K562 (cell line): ENCODE measurements around the gene HOTAIR. TPM values are rescaled to one million over a fixed set of nuclear protein-coding genes. Genes with fewer than 3 reads are reported as not detected.
A peak's percentile ranks its signal among the peaks of the same experiment; 100 is the strongest.

Experiments
- ATAC-seq: fragments of 200-7000 bp; cut with Tn5 transposase; 3 replicates; pipeline ENCODE4 v1.9.1; 2020; ENCODE audit warnings: moderate library complexity
- BruUV-seq: library from RNA; stranded (reverse); fragments of 400-500 nt; replicated peaks from 2 replicates; lab custom pipeline; 2021; lab: Mats Ljungman, UMichigan
- CTCF ChIA-PET: fragments of 300-600 bp; formaldehyde crosslinking; extraction: SDS; loops from one replicate; lab custom pipeline; 2021; ENCODE audit warnings: low intra/inter-chr PET ratio; lab: Yijun Ruan, JAX
- POLR2A ChIA-PET: fragments of 300-600, 350-650 bp; sonication (Branson Sonifier 250); formaldehyde crosslinking; extraction: SDS; loops from one replicate; lab custom pipeline; 2021; ENCODE audit warnings: antibody characterized with exemption, inconsistent platforms; lab: Yijun Ruan, JAX
- DNase-seq, 4 experiments: peaks; one replicate each; pipeline versions ENCODE4 v3.0.0 to v3.0.0-alpha.2; 2011 to 2018; ENCODE audit warnings: low spot score in 3 of 4, mixed read lengths in 3 of 4; ENCODE audit errors: extremely low read depth in 1 of 4
- FAIRE-seq: peaks from 2 replicates; lab custom pipeline; 2011; peaks lifted over from hg19 to GRCh38; lab: Jason Lieb, UNC
- H2AFZ ChIP-seq: 2 replicates; pipeline ENCODE4 v1.6.0; 2011; ENCODE audit warnings: low read depth, low read length, control low read depth, inconsistent platforms
- H3K27ac ChIP-seq: fragments of 200-600 bp; 3 replicates; pipeline ENCODE4 v1.8.0; 2011; ENCODE audit warnings: low read depth, mild to moderate bottlenecking, control low read depth, inconsistent platforms, low read length, moderate library complexity, mixed read lengths; ENCODE audit errors: extremely low read depth
- H3K27me3 ChIP-seq, 2 experiments: fragments of 300-600 bp in 1 of 2; 2 replicates in 1 of 2; 3 replicates in 1 of 2; pipeline versions ENCODE4 v1.6.0 to v1.8.0; 2011; ENCODE audit warnings: inconsistent platforms in 2 of 2, low read length in 2 of 2, mild to moderate bottlenecking in 1 of 2, mixed read lengths in 1 of 2, moderate library complexity in 1 of 2; ENCODE audit not compliant: control insufficient read depth in 2 of 2, insufficient read depth in 2 of 2
- H3K36me3 ChIP-seq: fragments of 300-600 bp; 3 replicates; pipeline ENCODE4 v1.8.0; 2011; ENCODE audit warnings: mild to moderate bottlenecking, low read length, inconsistent platforms; ENCODE audit not compliant: control insufficient read depth, insufficient read depth
- H3K4me1 ChIP-seq, 2 experiments: fragments of 200-600 bp in 1 of 2; replicated peaks in 1 of 2; 2 replicates in 1 of 2; 3 replicates in 1 of 2; pipeline versions ENCODE4 v1.5.1 to v1.8.0; 2011; ENCODE audit warnings: inconsistent platforms in 2 of 2, low read length in 2 of 2, mild to moderate bottlenecking in 1 of 2, mixed read lengths in 1 of 2, moderate library complexity in 1 of 2; ENCODE audit not compliant: control insufficient read depth in 2 of 2, insufficient read depth in 2 of 2
- H3K4me2 ChIP-seq: 2 replicates; pipeline ENCODE4 v1.6.1; 2011; ENCODE audit warnings: low read length, control low read depth, inconsistent platforms, mixed read lengths; ENCODE audit not compliant: insufficient read depth
- H3K4me3 ChIP-seq: fragments of 200-600 bp; sonication (generic), shearing (Covaris generic); 2 replicates; pipeline ENCODE4 v1.5.1; 2016; ENCODE audit warnings: control low read depth, inconsistent platforms
- H3K79me2 ChIP-seq: fragments of 200-600 bp; 3 replicates; pipeline ENCODE4 v1.8.0; 2011; ENCODE audit warnings: low read length, inconsistent platforms; ENCODE audit not compliant: control insufficient read depth, insufficient read depth
- H3K9ac ChIP-seq, 2 experiments: 2 replicates each; pipeline versions ENCODE4 v1.6.0 to v1.6.1; 2011; ENCODE audit warnings: low read depth in 2 of 2, low read length in 2 of 2, control low read depth in 1 of 2, inconsistent platforms in 1 of 2, mild to moderate bottlenecking in 1 of 2, mixed read lengths in 1 of 2; ENCODE audit not compliant: insufficient read depth in 1 of 2
- H3K9me1 ChIP-seq: one replicate; pipeline ENCODE4 v1.6.0; 2011; ENCODE audit warnings: inconsistent platforms, mild to moderate bottlenecking, low read length, moderate library complexity; ENCODE audit not compliant: control insufficient read depth, insufficient read depth
- H3K9me3 ChIP-seq: replicated peaks from 2 replicates; pipeline ENCODE4 v1.5.1; 2011; ENCODE audit warnings: low read depth, low read length, inconsistent platforms; ENCODE audit not compliant: control insufficient read depth, insufficient read depth
- H4K20me1 ChIP-seq: replicated peaks from 2 replicates; pipeline ENCODE4 v1.6.1; 2011; ENCODE audit warnings: low read length, inconsistent platforms, mixed read lengths; ENCODE audit not compliant: control insufficient read depth, insufficient read depth
- MLLT1 ChIP-seq, 2 experiments: fragments of 450-650 bp; IDR thresholded peaks; 2 replicates each; pipeline ENCODE4 v1.6.1; 2016
- NR1H2 ChIP-seq: sonication (generic); formaldehyde crosslinking; IDR thresholded peaks from 2 replicates; pipeline ENCODE4 v1.4.0; 2020; ENCODE audit warnings: mild to moderate bottlenecking, missing genetic modification reagents
- ZNF253 ChIP-seq: fragments of 250-450 bp; sonication (Bioruptor Pico); conservative IDR thresholded peaks from 2 replicates; pipeline ENCODE4 v1.6.1; 2021; ENCODE audit warnings: mild to moderate bottlenecking
- WGBS: fragments of 100-300 bp; shearing (Covaris generic); methylation state at CpG from one replicate; pipeline ENCODE4 v1.1.6; 2016; ENCODE audit warnings: low coverage, mixed read lengths; ENCODE audit not compliant: insufficient coverage; ENCODE audit errors: missing lambda C conversion rate; 5-methylcytosine and 5-hydroxymethylcytosine counted together
- in situ Hi-C: fragments of 300-500 bp; cut with MboI; formaldehyde crosslinking; loops from 4 replicates; pipeline ENCODE4 v1.15.0; 2018; ENCODE audit warnings: inconsistent platforms, mixed read lengths
- intact Hi-C: fragments of 100-400 bp; cut with micrococcal nuclease; formaldehyde crosslinking; loops from 2 replicates; pipeline ENCODE4 v1.14.2; 2022
- polyA plus RNA-seq, 8 experiments: library from polyadenylated mRNA; depleted of rRNA in 4 of 8; stranded (reverse) in 5 of 8; unstranded in 3 of 8; fragments of >200 nt; fragmentation: Nextera tagmentation in 2 of 8; fragmentation: Illumina TruSeq in 1 of 8; extraction: Ambion mirVana in 2 of 8; extraction: Trizol in 1 of 8; gene quantifications; 2 replicates each; pipeline versions ENCODE4 v1.2.1 to v1.2.3, GENCODE V29; 2011 to 2014; ENCODE audit warnings: inconsistent platforms in 1 of 8, missing spikeins in 1 of 8
- total RNA-seq, 7 experiments: library from RNA; depleted of rRNA in 6 of 7; stranded (reverse); fragments of >200 nt in 6 of 7; fragmentation: Illumina TruSeq in 2 of 7; extraction: Trizol in 2 of 7; gene quantifications; 2 replicates each; pipeline versions ENCODE4 v1.2.1 to v1.2.3, GENCODE V29; 2011 to 2021; ENCODE audit warnings: low replicate concordance in 1 of 7
- TF ChIP-seq, protein P1 (sequence below), 2 experiments: IDR thresholded peaks in 1 of 2; conservative IDR thresholded peaks in 1 of 2; 2 replicates each; pipeline ENCODE4 v1.6.1; 2016; ENCODE audit warnings: low read depth in 2 of 2, mild to moderate bottlenecking in 1 of 2, missing compliant biosample characterization in 1 of 2, missing genetic modification characterization in 1 of 2, moderate library complexity in 1 of 2
- TF ChIP-seq, protein P2 (sequence below): conservative IDR thresholded peaks from 2 replicates; pipeline ENCODE4 v1.6.1; 2011; ENCODE audit warnings: low read depth, mild to moderate bottlenecking, low read length; ENCODE audit not compliant: control insufficient read depth

Gene HOTAIR
- total and polyA plus RNA-seq, 9 of the 15 experiments (the other 6 are each of a cell fraction or from before 2014, with no cell fraction given) = 0.04 TPM; not detected in 8

- Histone ChIP-seq H3K4me3 (peak overlapping the region; percentile 61), H4K20me1 (no peaks in the 10 kb centered on the region), H3K9me1 (no peaks in the 10 kb centered on the region), H3K79me2 (peaks cover 33% of the 10 kb centered on the region), H3K9me3 (no peaks in the 10 kb centered on the region), H3K36me3 (no peaks in the 10 kb centered on the region), H3K27ac (peak overlapping the region; percentile 94), H2AFZ (peak overlapping the region; percentile 93), H3K27me3 (peaks cover 0 to 10% of the 10 kb centered on the region in 2 experiments; a peak in 2 of 5 replicates), H3K9ac (peak overlapping the region; percentile 87 to 96), H3K4me1 (peaks cover 35 to 70% of the 10 kb centered on the region in 2 experiments), H3K4me2 (peak overlapping the region; percentile 92)
- CTCF ChIA-PET = no interaction called here
- 0% methylated on average over 17 of the region's 17 CpGs for WGBS
- FAIRE-seq = no peak
- no peak for DNase-seq
- ATAC-seq = no peak
- TSS peak; percentile 40 for BruUV-seq
- in situ Hi-C loops = no loop called here
- POLR2A ChIA-PET = interaction anchor here (0.5 to 1.9 kb wide), 5 partner anchors 24 to 403 kb away, joined by 3 to 4 read pairs (median 3); no protein-coding TSS in a partner anchor
- intact Hi-C loops = no loop called here
- TF ChIP-seq MLLT1 (IDR thresholded peaks at IDR 0.05) (peak in 1 of 2 experiments; percentile 7; a peak in 1 of 4 replicates), ZNF253 (no peak), NR1H2 (CRISPR knock-in tag) (no peak)
- TF ChIP-seq, protein P1, sequence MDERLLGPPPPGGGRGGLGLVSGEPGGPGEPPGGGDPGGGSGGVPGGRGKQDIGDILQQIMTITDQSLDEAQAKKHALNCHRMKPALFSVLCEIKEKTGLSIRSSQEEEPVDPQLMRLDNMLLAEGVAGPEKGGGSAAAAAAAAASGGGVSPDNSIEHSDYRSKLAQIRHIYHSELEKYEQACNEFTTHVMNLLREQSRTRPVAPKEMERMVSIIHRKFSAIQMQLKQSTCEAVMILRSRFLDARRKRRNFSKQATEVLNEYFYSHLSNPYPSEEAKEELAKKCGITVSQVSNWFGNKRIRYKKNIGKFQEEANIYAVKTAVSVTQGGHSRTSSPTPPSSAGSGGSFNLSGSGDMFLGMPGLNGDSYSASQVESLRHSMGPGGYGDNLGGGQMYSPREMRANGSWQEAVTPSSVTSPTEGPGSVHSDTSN (CRISPR knock-in tag; IDR thresholded peaks at IDR 0.05; ENCODE audit: low read depth) = no peak
- TF ChIP-seq, protein P1 (tag; conservative IDR thresholded peaks at IDR 0.05; ENCODE audit: low read depth) = no peak
- TF ChIP-seq, protein P2, sequence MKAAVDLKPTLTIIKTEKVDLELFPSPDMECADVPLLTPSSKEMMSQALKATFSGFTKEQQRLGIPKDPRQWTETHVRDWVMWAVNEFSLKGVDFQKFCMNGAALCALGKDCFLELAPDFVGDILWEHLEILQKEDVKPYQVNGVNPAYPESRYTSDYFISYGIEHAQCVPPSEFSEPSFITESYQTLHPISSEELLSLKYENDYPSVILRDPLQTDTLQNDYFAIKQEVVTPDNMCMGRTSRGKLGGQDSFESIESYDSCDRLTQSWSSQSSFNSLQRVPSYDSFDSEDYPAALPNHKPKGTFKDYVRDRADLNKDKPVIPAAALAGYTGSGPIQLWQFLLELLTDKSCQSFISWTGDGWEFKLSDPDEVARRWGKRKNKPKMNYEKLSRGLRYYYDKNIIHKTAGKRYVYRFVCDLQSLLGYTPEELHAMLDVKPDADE = 0 out of 2 replicates have a peak, but pooled peaks have one; percentile 9
These were observed 20.2 kb upstream of the HOTAIR start for GRCh38 chr12:53995002-53995377.
